ENCODE results near the gene AATK.

The AATK gene

GRCh38 chr17:81143717-81144422 is 22.2 kb downstream of the AATK start:
- DNase-seq (ENCODE audit: low spot score): no peak

DNA sequence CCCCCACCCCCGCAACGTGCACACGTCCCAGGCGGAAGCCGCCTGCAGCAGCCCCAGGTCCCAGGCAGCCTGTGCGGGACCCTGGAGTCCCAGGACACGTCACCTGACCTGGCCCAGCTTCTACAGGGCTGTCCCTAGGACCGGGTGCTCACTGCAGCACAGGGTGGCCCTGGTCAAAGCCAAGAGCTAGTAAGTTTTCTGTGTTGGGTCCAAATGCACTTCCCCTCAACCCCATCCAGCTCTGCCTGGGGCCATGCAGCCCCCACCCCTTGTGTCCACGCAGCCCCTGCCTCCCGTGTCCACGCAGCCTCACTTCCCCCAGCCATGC is 22.9 kb downstream of the AATK start:
- DNase-seq (ENCODE audit: low spot score): no peak

- DNase-seq (ENCODE audit: low spot score): peak; percentile 87
Observed at GRCh38 chr17:81142301-81143199, 23.5 kb downstream of the AATK start.

- no peak for DNase-seq (ENCODE audit: low spot score)
Observed at GRCh38 chr17:81140695-81141094, 25.3 kb downstream of the AATK start.

GRCh38 chr17:81140018-81140417 is 26.0 kb downstream of the AATK start:
- no peak for DNase-seq (ENCODE audit: low spot score)

DNA sequence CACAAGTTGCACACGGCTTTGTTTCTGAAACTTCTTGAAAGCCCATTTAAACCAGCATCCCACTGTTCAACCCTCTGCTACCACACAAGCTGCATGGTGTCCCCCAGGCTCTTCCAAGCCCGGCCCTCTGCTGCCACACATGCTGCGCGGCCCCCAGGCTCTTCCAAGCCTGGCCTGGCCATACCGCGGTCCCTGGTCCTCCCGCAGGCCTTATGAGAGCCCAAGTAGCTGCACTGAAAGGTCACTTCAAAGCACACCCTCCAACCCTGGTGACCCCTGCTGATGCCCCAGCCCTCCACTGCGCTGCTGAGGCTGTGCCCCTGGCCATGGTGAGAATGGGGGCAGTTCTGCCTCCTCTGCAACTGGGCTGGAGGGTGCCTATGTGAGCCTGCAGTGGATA is 26.6 kb downstream of the AATK start:
- no peak for DNase-seq (ENCODE audit: low spot score)

DNA sequence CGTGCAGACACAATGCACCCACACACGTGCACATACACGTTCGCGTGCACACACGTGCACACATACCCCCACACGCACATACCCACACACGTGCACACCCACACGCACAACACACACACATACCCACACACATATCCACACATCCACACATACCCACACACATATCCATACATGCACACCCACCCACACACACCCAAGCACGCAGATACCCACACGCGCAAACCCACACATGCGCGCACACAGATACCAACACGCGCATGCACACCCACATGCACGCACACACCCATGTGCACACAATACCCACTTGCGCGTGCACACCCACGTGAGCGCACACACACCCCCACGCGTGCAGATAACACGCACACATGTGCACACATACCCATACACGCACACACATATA is 27.5 kb downstream of the AATK start:
- no peak for DNase-seq (ENCODE audit: low spot score)

- no peak for DNase-seq (ENCODE audit: low spot score)
Observed at GRCh38 chr17:81138083-81138482, 27.9 kb downstream of the AATK start.

- DNase-seq (ENCODE audit: low spot score): no peak
Observed at GRCh38 chr17:81137248-81137647, 28.8 kb downstream of the AATK start.

DNA sequence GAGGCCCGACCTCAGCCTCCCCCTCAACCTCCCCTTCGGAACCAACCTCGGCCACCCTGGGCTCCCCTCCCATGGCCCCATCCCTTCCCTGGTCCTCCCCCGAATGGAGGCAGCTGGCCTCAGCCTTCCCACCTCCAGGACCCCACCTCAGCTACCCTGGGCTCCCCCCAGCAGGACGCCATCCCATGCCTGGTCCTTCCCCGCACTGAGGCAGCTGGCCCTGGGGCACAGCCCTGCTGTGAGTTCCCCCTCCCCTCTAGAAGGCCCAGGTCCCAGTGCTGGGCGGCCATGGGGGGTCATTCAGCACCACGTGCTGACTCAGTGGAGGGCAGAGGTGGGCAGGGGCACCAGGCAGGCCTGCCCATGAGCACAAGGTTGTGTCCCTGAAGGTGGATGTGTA is 29.7 kb downstream of the AATK start:
- no peak for DNase-seq (ENCODE audit: low spot score)

DNA sequence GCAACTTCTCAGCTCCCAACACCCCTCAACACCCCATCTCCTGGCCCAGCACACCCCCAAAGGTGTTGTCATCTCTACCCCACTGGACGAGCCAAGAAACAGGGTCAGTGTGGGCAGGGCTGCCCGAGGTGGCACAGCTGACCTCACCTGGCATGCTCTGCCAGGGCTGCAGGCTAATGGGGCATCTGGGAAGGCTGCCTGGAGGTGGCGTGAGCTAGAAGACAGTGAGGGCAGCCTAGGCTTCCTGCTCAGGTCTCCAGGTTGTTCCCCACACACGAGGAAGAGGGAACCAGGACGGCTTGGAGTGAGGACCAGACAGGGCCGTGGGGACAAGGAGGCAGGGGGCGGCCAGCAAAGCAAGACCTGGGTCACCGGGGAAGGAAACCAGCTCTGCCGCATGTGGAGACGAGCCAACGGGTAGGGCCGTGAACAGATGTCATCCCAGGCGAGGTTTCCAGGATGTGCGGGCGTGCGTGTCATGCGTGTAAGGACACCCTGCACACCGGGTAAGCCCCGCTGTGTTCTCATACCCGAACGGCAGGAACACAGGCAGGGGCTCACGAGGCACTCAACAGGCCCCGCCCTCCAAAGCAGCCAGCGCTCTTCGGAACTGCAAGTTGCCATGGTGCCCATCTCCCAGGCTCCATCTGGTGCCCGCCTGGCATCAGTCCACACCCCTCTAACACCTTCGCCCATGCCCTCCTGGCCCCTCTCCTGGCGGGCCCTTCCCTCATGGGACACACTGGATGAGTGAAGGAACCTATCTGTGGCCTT is 30.3 kb downstream of the AATK start:
- no peak for DNase-seq (ENCODE audit: low spot score)

- no peak for DNase-seq (ENCODE audit: low spot score)
Observed at GRCh38 chr17:81134064-81134781, 31.8 kb downstream of the AATK start.

GRCh38 chr17:81132770-81133723 is 33.0 kb downstream of the AATK start:
- DNase-seq (ENCODE audit: low spot score): no peak

GRCh38 chr17:81132197-81132540 is 33.9 kb downstream of the AATK start:
- DNase-seq (ENCODE audit: low spot score): no peak

- no peak for DNase-seq (ENCODE audit: low spot score)
Observed at GRCh38 chr17:81131486-81132196, 34.4 kb downstream of the AATK start.

GRCh38 chr17:81130385-81131361 is 35.3 kb downstream of the AATK start:
- no peak for DNase-seq (ENCODE audit: low spot score)

- DNase-seq (ENCODE audit: low spot score): no peak
Observed at GRCh38 chr17:81129711-81130367, 36.2 kb downstream of the AATK start.

DNA sequence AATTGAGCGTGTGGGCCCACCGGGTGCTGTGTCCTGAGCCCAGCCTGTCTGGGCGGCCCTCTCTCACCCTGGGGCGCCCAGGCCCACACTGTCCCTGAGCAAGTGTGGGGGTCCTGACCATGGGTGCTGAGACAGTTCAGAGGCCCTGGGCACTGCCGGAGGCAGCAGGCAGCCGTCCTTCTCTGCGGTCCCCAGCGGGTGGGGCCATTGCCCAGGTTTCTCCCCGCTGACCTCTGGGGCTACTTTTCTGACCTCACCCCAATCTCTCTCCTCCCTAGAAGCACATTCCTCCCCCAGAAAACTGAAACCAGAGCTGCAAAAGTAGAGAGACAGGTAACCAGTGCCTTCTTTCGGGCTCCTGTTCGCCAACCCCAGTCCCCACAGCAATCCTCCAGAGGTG is 36.7 kb downstream of the AATK start:
- DNase-seq (ENCODE audit: low spot score): no peak

DNA sequence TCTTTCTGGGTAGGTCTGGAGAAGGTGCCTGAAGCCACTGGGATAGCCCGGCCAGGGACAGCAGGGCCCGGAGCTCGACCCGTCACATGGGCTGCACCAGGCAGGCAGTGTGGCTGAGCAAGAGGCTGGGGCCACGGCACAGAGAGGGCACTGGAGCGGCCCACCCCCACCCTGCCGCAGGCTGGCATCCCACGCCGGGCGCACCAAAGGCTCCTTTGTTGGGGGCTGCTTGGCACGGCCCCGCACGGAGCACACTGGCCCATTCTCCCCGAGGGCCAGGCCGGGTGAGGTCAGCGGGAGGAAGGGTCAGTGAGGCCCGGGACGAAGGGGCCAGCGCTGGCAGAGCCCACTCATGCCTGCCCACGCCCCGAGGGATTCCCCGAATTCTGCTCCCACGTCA is 37.2 kb downstream of the AATK start:
- DNase-seq (ENCODE audit: low spot score): no peak
